ENCODE results near the gene ZNF664.

DNA sequence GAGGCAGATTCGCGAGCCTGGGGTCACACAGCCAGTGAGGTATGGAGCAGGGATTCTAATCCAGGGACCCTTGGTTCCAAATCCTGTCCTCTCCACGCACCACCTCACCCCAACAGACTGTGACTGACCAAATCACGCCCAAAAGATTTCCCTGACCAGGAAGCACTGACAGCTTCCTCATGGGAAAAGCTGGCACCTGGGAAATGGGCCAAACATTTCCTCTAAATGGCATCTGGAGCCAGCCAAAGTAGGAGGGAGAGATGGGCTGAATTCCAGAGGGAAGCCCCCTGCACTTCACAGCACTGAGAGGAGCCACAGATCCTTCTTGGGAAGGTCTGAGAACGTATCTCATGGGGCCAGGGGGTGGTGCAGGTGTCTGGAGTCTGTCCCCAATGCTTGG is 29.2 kb upstream of the ZNF664 start:
- TF ChIP-seq, protein P1, sequence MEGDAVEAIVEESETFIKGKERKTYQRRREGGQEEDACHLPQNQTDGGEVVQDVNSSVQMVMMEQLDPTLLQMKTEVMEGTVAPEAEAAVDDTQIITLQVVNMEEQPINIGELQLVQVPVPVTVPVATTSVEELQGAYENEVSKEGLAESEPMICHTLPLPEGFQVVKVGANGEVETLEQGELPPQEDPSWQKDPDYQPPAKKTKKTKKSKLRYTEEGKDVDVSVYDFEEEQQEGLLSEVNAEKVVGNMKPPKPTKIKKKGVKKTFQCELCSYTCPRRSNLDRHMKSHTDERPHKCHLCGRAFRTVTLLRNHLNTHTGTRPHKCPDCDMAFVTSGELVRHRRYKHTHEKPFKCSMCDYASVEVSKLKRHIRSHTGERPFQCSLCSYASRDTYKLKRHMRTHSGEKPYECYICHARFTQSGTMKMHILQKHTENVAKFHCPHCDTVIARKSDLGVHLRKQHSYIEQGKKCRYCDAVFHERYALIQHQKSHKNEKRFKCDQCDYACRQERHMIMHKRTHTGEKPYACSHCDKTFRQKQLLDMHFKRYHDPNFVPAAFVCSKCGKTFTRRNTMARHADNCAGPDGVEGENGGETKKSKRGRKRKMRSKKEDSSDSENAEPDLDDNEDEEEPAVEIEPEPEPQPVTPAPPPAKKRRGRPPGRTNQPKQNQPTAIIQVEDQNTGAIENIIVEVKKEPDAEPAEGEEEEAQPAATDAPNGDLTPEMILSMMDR (CRISPR knock-in tag; IDR thresholded peaks at IDR 0.05), result no peak
- TF ChIP-seq, protein P2, sequence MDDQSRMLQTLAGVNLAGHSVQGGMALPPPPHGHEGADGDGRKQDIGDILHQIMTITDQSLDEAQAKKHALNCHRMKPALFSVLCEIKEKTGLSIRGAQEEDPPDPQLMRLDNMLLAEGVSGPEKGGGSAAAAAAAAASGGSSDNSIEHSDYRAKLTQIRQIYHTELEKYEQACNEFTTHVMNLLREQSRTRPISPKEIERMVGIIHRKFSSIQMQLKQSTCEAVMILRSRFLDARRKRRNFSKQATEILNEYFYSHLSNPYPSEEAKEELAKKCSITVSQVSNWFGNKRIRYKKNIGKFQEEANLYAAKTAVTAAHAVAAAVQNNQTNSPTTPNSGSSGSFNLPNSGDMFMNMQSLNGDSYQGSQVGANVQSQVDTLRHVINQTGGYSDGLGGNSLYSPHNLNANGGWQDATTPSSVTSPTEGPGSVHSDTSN (CRISPR knock-in tag; IDR thresholded peaks at IDR 0.05; ENCODE audit: borderline replicate concordance), result no peak
- TF ChIP-seq, protein P3, sequence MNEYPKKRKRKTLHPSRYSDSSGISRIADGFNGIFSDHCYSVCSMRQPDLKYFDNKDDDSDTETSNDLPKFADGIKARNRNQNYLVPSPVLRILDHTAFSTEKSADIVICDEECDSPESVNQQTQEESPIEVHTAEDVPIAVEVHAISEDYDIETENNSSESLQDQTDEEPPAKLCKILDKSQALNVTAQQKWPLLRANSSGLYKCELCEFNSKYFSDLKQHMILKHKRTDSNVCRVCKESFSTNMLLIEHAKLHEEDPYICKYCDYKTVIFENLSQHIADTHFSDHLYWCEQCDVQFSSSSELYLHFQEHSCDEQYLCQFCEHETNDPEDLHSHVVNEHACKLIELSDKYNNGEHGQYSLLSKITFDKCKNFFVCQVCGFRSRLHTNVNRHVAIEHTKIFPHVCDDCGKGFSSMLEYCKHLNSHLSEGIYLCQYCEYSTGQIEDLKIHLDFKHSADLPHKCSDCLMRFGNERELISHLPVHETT (CRISPR knock-in tag; conservative IDR thresholded peaks at IDR 0.05), result no peak
- no peak for TF ChIP-seq ZNF331 (CRISPR knock-in tag; IDR thresholded peaks at IDR 0.05)
- no peak for TF ChIP-seq SUZ12 (IDR thresholded peaks at IDR 0.05; ENCODE audit: low read depth, low read length)
